K562 (cell line): ENCODE data around the gene SFXN2. TPM values are rescaled to one million over a fixed set of nuclear protein-coding genes. Genes with fewer than 3 reads are reported as not detected.

Experiments used
- ARID1B ChIP-seq: fragments of 450-650 bp; IDR thresholded peaks from 2 replicates; pipeline ENCODE4 v1.6.1; 2016; ENCODE audit warnings: antibody characterized with exemption, mild to moderate bottlenecking, inconsistent platforms
- ARID3A ChIP-seq: IDR thresholded peaks from 2 replicates; pipeline ENCODE4 v1.6.1; 2012; ENCODE audit warnings: low read depth, low read length, improper control_type of control experiment, borderline replicate concordance
- HNRNPK ChIP-seq: fragments of 200-400 bp; formaldehyde crosslinking; IDR thresholded peaks from one replicate; pipeline ENCODE4 v1.6.1; 2018; ENCODE audit warnings: mild to moderate bottlenecking, low read depth, low read length; ENCODE audit not compliant: poor library complexity, severe bottlenecking
- KDM5B ChIP-seq: fragments of 200-600 bp; sonication (generic); IDR thresholded peaks from 2 replicates; pipeline ENCODE4 v1.6.1; 2012; ENCODE audit warnings: low read depth, mild to moderate bottlenecking, moderate library complexity, low read length, control low read depth, inconsistent platforms; ENCODE audit not compliant: insufficient replicate concordance
- KLF16 ChIP-seq: IDR thresholded peaks from 2 replicates; pipeline ENCODE4 v1.6.1; 2016; ENCODE audit warnings: antibody characterized with exemption
- MCM2 ChIP-seq: fragments of 450-650 bp; IDR thresholded peaks from 2 replicates; pipeline ENCODE4 v1.6.1; 2017; ENCODE audit warnings: low read depth, mild to moderate bottlenecking
- PCBP1 ChIP-seq: fragments of 200-400 bp; formaldehyde crosslinking; IDR thresholded peaks from 2 replicates; pipeline ENCODE4 v1.6.1; 2018; ENCODE audit warnings: mild to moderate bottlenecking, low read depth, low read length; ENCODE audit not compliant: poor library complexity, severe bottlenecking
- RAD51 ChIP-seq: fragments of 450-650 bp; IDR thresholded peaks from 2 replicates; pipeline ENCODE4 v1.7.1; 2016; ENCODE audit warnings: low read depth, mild to moderate bottlenecking, borderline replicate concordance
- RBM22 ChIP-seq: fragments of 200-400 bp; formaldehyde crosslinking; IDR thresholded peaks from 2 replicates; pipeline ENCODE4 v1.6.1; 2018; ENCODE audit warnings: low read length, low read depth; ENCODE audit not compliant: poor library complexity, severe bottlenecking
- SP1 ChIP-seq: sonication (generic); formaldehyde crosslinking; IDR thresholded peaks from 2 replicates; pipeline ENCODE4 v1.8.1; 2022; ENCODE audit warnings: mild to moderate bottlenecking, missing genetic modification reagents
- USF2 ChIP-seq: sonication (generic); formaldehyde crosslinking; IDR thresholded peaks from 2 replicates; pipeline ENCODE4 v1.5.0; 2020; ENCODE audit warnings: missing genetic modification reagents
- XRCC5 ChIP-seq: fragments of 200-400 bp; formaldehyde crosslinking; IDR thresholded peaks from 2 replicates; pipeline ENCODE4 v1.6.1; 2017; ENCODE audit warnings: low read depth, mild to moderate bottlenecking, low read length
- ZC3H11A ChIP-seq: IDR thresholded peaks from 2 replicates; pipeline ENCODE4 v1.6.1; 2012; ENCODE audit warnings: low read depth, low read length, improper control_type of control experiment
- ZNF282 ChIP-seq: sonication (generic); formaldehyde crosslinking; IDR thresholded peaks from 2 replicates; pipeline ENCODE4 v1.8.1; 2023; ENCODE audit warnings: missing genetic modification reagents
- ZNF318 ChIP-seq, 2 experiments: fragments of 450-650 bp; IDR thresholded peaks; 2 replicates each; pipeline ENCODE4 v1.6.1; 2016; ENCODE audit warnings: mild to moderate bottlenecking in 2 of 2, borderline replicate concordance in 1 of 2, low read depth in 1 of 2, moderate library complexity in 1 of 2
- ZNF707 ChIP-seq: fragments of 250-450 bp; sonication (Bioruptor Pico); conservative IDR thresholded peaks from 2 replicates; pipeline ENCODE4 v1.8.0; 2022; ENCODE audit warnings: inconsistent platforms, mild to moderate bottlenecking, moderate library complexity
- polyA plus RNA-seq, 8 experiments: library from polyadenylated mRNA; depleted of rRNA in 4 of 8; stranded (reverse) in 5 of 8; unstranded in 3 of 8; fragments of >200 nt; fragmentation: Nextera tagmentation in 2 of 8; fragmentation: Illumina TruSeq in 1 of 8; extraction: Ambion mirVana in 2 of 8; extraction: Trizol in 1 of 8; gene quantifications; 2 replicates each; pipeline versions ENCODE4 v1.2.1 to v1.2.3, GENCODE V29; 2011 to 2014; ENCODE audit warnings: inconsistent platforms in 1 of 8, missing spikeins in 1 of 8
- total RNA-seq, 7 experiments: library from RNA; depleted of rRNA in 6 of 7; stranded (reverse); fragments of >200 nt in 6 of 7; fragmentation: Illumina TruSeq in 2 of 7; extraction: Trizol in 2 of 7; gene quantifications; 2 replicates each; pipeline versions ENCODE4 v1.2.1 to v1.2.3, GENCODE V29; 2011 to 2021; ENCODE audit warnings: low replicate concordance in 1 of 7

The SFXN2 gene
- total and polyA plus RNA-seq, 9 of the 15 experiments (the other 6 are each of a cell fraction or from before 2014, with no cell fraction given): 7.3 to 23.8 (median 15.7) TPM

- TF ChIP-seq ARID3A (no peak), ZNF282 (CRISPR knock-in tag) (no peak), ZC3H11A (no peak), RBM22 (peak; percentile 60), ZNF707 (CRISPR knock-in tag) (0 out of 2 replicates have a peak, but pooled peaks have one; percentile 15), HNRNPK (peak; percentile 32), USF2 (CRISPR knock-in tag) (peak; percentile 88), ZNF318 (IDR thresholded peaks at IDR 0.05; ENCODE audit: borderline replicate concordance in 1 of 2, low read depth in 1 of 2) (no peak), KDM5B (peak; percentile 2), KLF16 (peak; percentile 55; the same call in 1 of the 2 replicates), SP1 (CRISPR knock-in tag) (peak; percentile 55; the same call in 1 of the 2 replicates), ARID1B (no peak; the same call in 1 of the 2 replicates), XRCC5 (0 out of 2 replicates have a peak, but pooled peaks have one; percentile 40), MCM2 (peak; percentile 70), RAD51 (peak; percentile 85), PCBP1 (peak; percentile 47)
Measured at GRCh38 chr10:102713814-102714620, 419 bp upstream of the SFXN2 start, which contains the start of gene ARL3 (continued).
